HepG2 (cell line): ENCODE data around the gene FBXO10. TPM values are rescaled to one million over a fixed set of nuclear protein-coding genes. Genes with fewer than 3 reads are reported as not detected.
A peak's percentile ranks its signal among the peaks of the same experiment; 100 is the strongest.

Source experiments
- ATAC-seq: fragments of 200-7000 bp; cut with Tn5 transposase; 3 replicates; pipeline ENCODE4 v1.9.1; 2020; ENCODE audit warnings: mild to moderate bottlenecking, moderate library complexity
- BruUV-seq: library from RNA; stranded (reverse); fragments of 400-500 nt; replicated peaks from 2 replicates; lab custom pipeline; 2021; lab: Mats Ljungman, UMichigan
- CTCF ChIA-PET: fragments of 300-600 bp; formaldehyde crosslinking; extraction: SDS; loops from one replicate; lab custom pipeline; 2021; ENCODE audit warnings: low total read pairs, inconsistent platforms, low intra/inter-chr PET ratio; lab: Yijun Ruan, JAX
- POLR2A ChIA-PET: fragments of 350-600 bp; sonication (Branson Sonifier 250); formaldehyde crosslinking; loops from one replicate; lab custom pipeline; 2020; ENCODE audit warnings: antibody characterized with exemption, inconsistent platforms; lab: Yijun Ruan, JAX
- DNase-seq: peaks from one replicate; pipeline ENCODE4 v3.0.0-alpha.2; 2015; ENCODE audit warnings: low spot score
- FAIRE-seq: peaks from 3 replicates; lab custom pipeline; 2011; peaks lifted over from hg19 to GRCh38; lab: Jason Lieb, UNC
- H2AFZ ChIP-seq: one replicate; pipeline ENCODE4 v1.6.1; 2011; ENCODE audit warnings: low read length, inconsistent platforms
- H3K27ac ChIP-seq: fragments of 300-600 bp; 3 replicates; pipeline ENCODE4 v1.8.0; 2011; ENCODE audit warnings: mixed run types, mild to moderate bottlenecking, mixed read lengths, low read length, inconsistent platforms; ENCODE audit not compliant: insufficient read depth; ENCODE audit errors: extremely low read length
- H3K27me3 ChIP-seq, 2 experiments: fragments of 200-600 bp in 1 of 2; 2 replicates in 1 of 2; 3 replicates in 1 of 2; pipeline versions ENCODE4 v1.6.0 to v1.8.0; 2011; ENCODE audit warnings: low read length in 2 of 2, mild to moderate bottlenecking in 2 of 2, moderate library complexity in 2 of 2, inconsistent platforms in 1 of 2; ENCODE audit not compliant: insufficient read depth in 2 of 2, control insufficient read depth in 1 of 2
- H3K36me3 ChIP-seq, 2 experiments: fragments of 200-600 bp in 1 of 2; replicated peaks in 1 of 2; 2 replicates in 1 of 2; 3 replicates in 1 of 2; pipeline versions ENCODE4 v1.5.1 to v1.8.0; 2011; ENCODE audit warnings: low read length in 2 of 2, inconsistent platforms in 1 of 2; ENCODE audit not compliant: insufficient read depth in 2 of 2, control insufficient read depth in 1 of 2
- H3K4me1 ChIP-seq: 2 replicates; pipeline ENCODE4 v1.5.1; 2012; ENCODE audit warnings: low read length, inconsistent platforms; ENCODE audit not compliant: insufficient read depth
- H3K4me2 ChIP-seq: 2 replicates; pipeline ENCODE4 v1.6.0; 2011; ENCODE audit warnings: low read depth, low read length, inconsistent platforms
- H3K4me3 ChIP-seq, 3 experiments: fragments of 200-600 bp in 1 of 3; sonication (generic), shearing (Covaris generic) in 1 of 3; replicated peaks in 1 of 3; 2 replicates each; pipeline ENCODE4 v1.5.1; 2011 to 2016; ENCODE audit warnings: low read length in 3 of 3, inconsistent platforms in 2 of 3, low read depth in 2 of 3, mild to moderate bottlenecking in 2 of 3, control low read depth in 1 of 3, mixed read lengths in 1 of 3; ENCODE audit not compliant: insufficient read depth in 1 of 3
- H3K79me2 ChIP-seq: one replicate; pipeline ENCODE4 v1.6.1; 2011; ENCODE audit warnings: low read length, inconsistent platforms; ENCODE audit not compliant: insufficient read depth
- H3K9ac ChIP-seq: 2 replicates; pipeline ENCODE4 v1.6.0; 2011; ENCODE audit warnings: mild to moderate bottlenecking, low read depth, low read length, inconsistent platforms; ENCODE audit not compliant: insufficient read depth
- H3K9me3 ChIP-seq: 2 replicates; pipeline ENCODE4 v1.5.1; 2012; ENCODE audit warnings: mild to moderate bottlenecking, low read length
- H4K20me1 ChIP-seq: 2 replicates; pipeline ENCODE4 v1.6.0; 2011; ENCODE audit warnings: inconsistent platforms, mild to moderate bottlenecking, low read length, moderate library complexity; ENCODE audit not compliant: insufficient read depth
- AGO2 ChIP-seq: fragments of 200-400 bp; formaldehyde crosslinking; optimal IDR thresholded peaks from 2 replicates; pipeline ENCODE3; 2017; ENCODE audit warnings: mild to moderate bottlenecking, low read depth, low read length, moderate library complexity
- CEBPG ChIP-seq: IDR thresholded peaks from 2 replicates; pipeline ENCODE4 v1.6.1; 2016
- CENPX ChIP-seq: sonication (generic); formaldehyde crosslinking; IDR thresholded peaks from 2 replicates; pipeline ENCODE4 v1.9.0; 2021; ENCODE audit warnings: mild to moderate bottlenecking, missing genetic modification reagents, moderate library complexity
- HHEX ChIP-seq: IDR thresholded peaks from 2 replicates; pipeline ENCODE4 v1.6.1; 2016; ENCODE audit warnings: control low read depth
- MAFF ChIP-seq: IDR thresholded peaks from 2 replicates; pipeline ENCODE4 v1.6.1; 2011; ENCODE audit warnings: low read depth, low read length, improper control_type of control experiment
- MAFK ChIP-seq, 2 experiments: IDR thresholded peaks in 1 of 2; conservative IDR thresholded peaks in 1 of 2; 2 replicates each; pipeline ENCODE4 v1.6.1; 2011; ENCODE audit warnings: improper control_type of control experiment in 2 of 2, low read length in 2 of 2
- NFE2L2 ChIP-seq: fragments of 150-350 bp; IDR thresholded peaks from 2 replicates; pipeline ENCODE4 v1.6.1; 2014; ENCODE audit warnings: low read length
- PHF21A ChIP-seq: sonication (generic); formaldehyde crosslinking; IDR thresholded peaks from 2 replicates; pipeline ENCODE4 v1.5.0; 2020; ENCODE audit warnings: mild to moderate bottlenecking, missing genetic modification reagents
- PPARG ChIP-seq: conservative IDR thresholded peaks from 2 replicates; pipeline ENCODE4 v1.6.1; 2016; ENCODE audit warnings: missing biosample characterization, missing genetic modification reagents
- SATB2 ChIP-seq: sonication (generic); formaldehyde crosslinking; IDR thresholded peaks from 2 replicates; pipeline ENCODE4 v1.5.0; 2020; ENCODE audit warnings: missing genetic modification reagents
- TOE1 ChIP-seq: sonication (generic); formaldehyde crosslinking; IDR thresholded peaks from 2 replicates; pipeline ENCODE4 v1.4.0; 2020; ENCODE audit warnings: mild to moderate bottlenecking, missing genetic modification reagents
- ZNF282 ChIP-seq: fragments of 450-650 bp; IDR thresholded peaks from 2 replicates; pipeline ENCODE4 v1.6.1; 2018; ENCODE audit not compliant: partially characterized antibody
- ZNF333 ChIP-seq: sonication (generic); formaldehyde crosslinking; IDR thresholded peaks from 2 replicates; pipeline ENCODE4 v1.4.0; 2020; ENCODE audit warnings: mild to moderate bottlenecking, missing genetic modification reagents, borderline replicate concordance
- ZNF510 ChIP-seq: sonication (generic); formaldehyde crosslinking; IDR thresholded peaks from 2 replicates; pipeline ENCODE4 v1.4.0; 2020; ENCODE audit warnings: low read depth, mild to moderate bottlenecking, missing genetic modification reagents
- WGBS: methylation state at CpG from one replicate; pipeline ENCODE4 v1.1.6; 2017; ENCODE audit warnings: low lambda C conversion rate; 5-methylcytosine and 5-hydroxymethylcytosine counted together
- in situ Hi-C: cut with HindIII; loops from 2 replicates; pipeline ENCODE4 v1.10.0; 2017; ENCODE audit warnings: low pct_unique_long_range_greater_than_20kb; ENCODE audit not compliant: extremely low pct_ligation_motif_present
- intact Hi-C: fragments of 100-400 bp; cut with micrococcal nuclease; formaldehyde crosslinking; loops from one replicate; pipeline ENCODE4 v1.10.0; 2022; ENCODE audit not compliant: unreplicated experiment
- polyA plus RNA-seq, 8 experiments: library from polyadenylated mRNA; depleted of rRNA in 3 of 8; stranded (reverse) in 7 of 8; unstranded in 1 of 8; fragments of >200 nt; fragmentation: Illumina TruSeq in 4 of 8; extraction: Trizol in 4 of 8; gene quantifications; 2 replicates each; pipeline versions ENCODE4 v1.2.1 to v1.2.3, GENCODE V29; 2011 to 2016; ENCODE audit warnings: low read depth in 4 of 8, missing spikeins in 1 of 8, mixed read lengths in 1 of 8; ENCODE audit not compliant: insufficient read depth in 1 of 8
- total RNA-seq, 5 experiments: library from RNA; depleted of rRNA; stranded (reverse); fragments of >200 nt; fragmentation: Illumina TruSeq; extraction: Trizol; gene quantifications; 2 replicates each; pipeline ENCODE4 v1.2.3, GENCODE V29; 2016; ENCODE audit warnings: low read depth in 1 of 5
- TF ChIP-seq, protein P1 (sequence below): sonication (generic); formaldehyde crosslinking; IDR thresholded peaks from 2 replicates; pipeline ENCODE4 v1.8.0; 2022; ENCODE audit warnings: mild to moderate bottlenecking, missing genetic modification reagents; ENCODE audit not compliant: insufficient replicate concordance
- TF ChIP-seq, protein P2 (sequence below): sonication (generic); formaldehyde crosslinking; IDR thresholded peaks from 2 replicates; pipeline ENCODE4 v1.8.0; 2022; ENCODE audit warnings: low read depth, missing genetic modification reagents
- TF ChIP-seq, protein P3 (sequence below): sonication (generic); formaldehyde crosslinking; IDR thresholded peaks from 2 replicates; pipeline ENCODE4 v1.4.0; 2020; ENCODE audit warnings: missing genetic modification reagents
- TF ChIP-seq, protein P4 (sequence below): sonication (generic); formaldehyde crosslinking; IDR thresholded peaks from 2 replicates; pipeline ENCODE4 v1.5.0; 2020; ENCODE audit warnings: mild to moderate bottlenecking, missing genetic modification reagents

The FBXO10 gene
- total and polyA plus RNA-seq, 2 of the 13 experiments (the other 11 are each of a cell fraction or from before 2014, with no cell fraction given) = 3.1 to 5.1 TPM

DNA sequence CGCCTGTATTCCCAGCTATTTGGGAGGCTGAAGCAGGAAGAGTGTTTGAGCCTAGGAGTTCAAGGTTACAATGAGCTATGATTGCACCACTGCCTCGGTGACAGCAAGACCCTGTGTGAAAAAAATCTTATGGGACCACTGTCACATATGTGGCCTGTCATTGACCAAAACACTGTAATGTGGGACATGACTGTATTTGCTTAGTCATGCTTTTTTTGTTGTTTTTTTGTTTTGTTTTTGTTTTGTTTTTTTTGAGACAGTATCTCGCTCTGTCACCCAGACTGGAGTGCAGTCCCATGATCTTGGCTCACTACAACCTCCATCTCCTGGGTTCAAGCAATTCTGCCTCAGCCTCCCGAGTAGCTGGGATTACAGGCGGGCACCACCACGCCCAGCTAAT lies 76.9 kb downstream of the FBXO10 start:
- ChIA-PET CTCF (no interaction called here), POLR2A (no interaction called here)
- no peak overlapping the region for H3K4me3 ChIP-seq
- ATAC-seq (no peak), FAIRE-seq (no peak), DNase-seq (no peak)
- H3K4me2 ChIP-seq = no peak overlapping the region
- no peak overlapping the region for H3K9ac ChIP-seq
- no peaks in the 10 kb centered on the region for H3K79me2 ChIP-seq
- no peaks in the 10 kb centered on the region for H3K27me3 ChIP-seq
- BruUV-seq = no TSS peak
- no peaks in the 10 kb centered on the region for H4K20me1 ChIP-seq
- no peaks in the 10 kb centered on the region for H3K9me3 ChIP-seq
- in situ Hi-C loops = loop anchor here (25.0 kb wide), 3 partner anchors 238 to 863 kb away; partner anchors contain the start of gene SLC25A51
- H3K4me1 ChIP-seq = peaks cover 33% of the 10 kb centered on the region
- H2AFZ ChIP-seq = no peak overlapping the region
- intact Hi-C loops = no loop called here
- WGBS = 81% methylated on average over 5 of the region's 6 CpGs
- peaks cover 24 to 87% of the 10 kb centered on the region in 2 experiments for H3K36me3 ChIP-seq
- H3K27ac ChIP-seq = no peak overlapping the region
- no peak for TF ChIP-seq CEBPG (CRISPR knock-in tag)
- no peak for TF ChIP-seq PHF21A
- no peak for TF ChIP-seq ZNF333 (CRISPR knock-in tag)
- TF ChIP-seq ZNF282 = no peak
- TF ChIP-seq SATB2 (CRISPR knock-in tag) = no peak
- TF ChIP-seq, protein P1, sequence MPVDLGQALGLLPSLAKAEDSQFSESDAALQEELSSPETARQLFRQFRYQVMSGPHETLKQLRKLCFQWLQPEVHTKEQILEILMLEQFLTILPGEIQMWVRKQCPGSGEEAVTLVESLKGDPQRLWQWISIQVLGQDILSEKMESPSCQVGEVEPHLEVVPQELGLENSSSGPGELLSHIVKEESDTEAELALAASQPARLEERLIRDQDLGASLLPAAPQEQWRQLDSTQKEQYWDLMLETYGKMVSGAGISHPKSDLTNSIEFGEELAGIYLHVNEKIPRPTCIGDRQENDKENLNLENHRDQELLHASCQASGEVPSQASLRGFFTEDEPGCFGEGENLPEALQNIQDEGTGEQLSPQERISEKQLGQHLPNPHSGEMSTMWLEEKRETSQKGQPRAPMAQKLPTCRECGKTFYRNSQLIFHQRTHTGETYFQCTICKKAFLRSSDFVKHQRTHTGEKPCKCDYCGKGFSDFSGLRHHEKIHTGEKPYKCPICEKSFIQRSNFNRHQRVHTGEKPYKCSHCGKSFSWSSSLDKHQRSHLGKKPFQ (CRISPR knock-in tag) = no peak
- no peak for TF ChIP-seq TOE1 (CRISPR knock-in tag)
- TF ChIP-seq, protein P2, sequence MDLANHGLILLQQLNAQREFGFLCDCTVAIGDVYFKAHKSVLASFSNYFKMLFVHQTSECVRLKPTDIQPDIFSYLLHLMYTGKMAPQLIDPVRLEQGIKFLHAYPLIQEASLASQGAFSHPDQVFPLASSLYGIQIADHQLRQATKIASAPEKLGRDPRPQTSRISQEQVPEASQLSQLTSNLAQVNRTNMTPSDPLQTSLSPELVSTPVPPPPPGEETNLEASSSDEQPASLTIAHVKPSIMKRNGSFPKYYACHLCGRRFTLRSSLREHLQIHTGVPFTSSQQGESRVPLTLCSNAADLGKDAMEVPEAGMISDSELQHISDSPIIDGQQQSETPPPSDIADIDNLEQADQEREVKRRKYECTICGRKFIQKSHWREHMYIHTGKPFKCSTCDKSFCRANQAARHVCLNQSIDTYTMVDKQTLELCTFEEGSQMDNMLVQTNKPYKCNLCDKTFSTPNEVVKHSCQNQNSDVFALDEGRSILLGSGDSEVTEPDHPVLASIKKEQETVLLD (CRISPR knock-in tag) = no peak
- TF ChIP-seq ZNF510 (CRISPR knock-in tag) = no peak
- TF ChIP-seq, protein P3, sequence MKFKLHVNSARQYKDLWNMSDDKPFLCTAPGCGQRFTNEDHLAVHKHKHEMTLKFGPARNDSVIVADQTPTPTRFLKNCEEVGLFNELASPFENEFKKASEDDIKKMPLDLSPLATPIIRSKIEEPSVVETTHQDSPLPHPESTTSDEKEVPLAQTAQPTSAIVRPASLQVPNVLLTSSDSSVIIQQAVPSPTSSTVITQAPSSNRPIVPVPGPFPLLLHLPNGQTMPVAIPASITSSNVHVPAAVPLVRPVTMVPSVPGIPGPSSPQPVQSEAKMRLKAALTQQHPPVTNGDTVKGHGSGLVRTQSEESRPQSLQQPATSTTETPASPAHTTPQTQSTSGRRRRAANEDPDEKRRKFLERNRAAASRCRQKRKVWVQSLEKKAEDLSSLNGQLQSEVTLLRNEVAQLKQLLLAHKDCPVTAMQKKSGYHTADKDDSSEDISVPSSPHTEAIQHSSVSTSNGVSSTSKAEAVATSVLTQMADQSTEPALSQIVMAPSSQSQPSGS (CRISPR knock-in tag) = no peak
- TF ChIP-seq, protein P4, sequence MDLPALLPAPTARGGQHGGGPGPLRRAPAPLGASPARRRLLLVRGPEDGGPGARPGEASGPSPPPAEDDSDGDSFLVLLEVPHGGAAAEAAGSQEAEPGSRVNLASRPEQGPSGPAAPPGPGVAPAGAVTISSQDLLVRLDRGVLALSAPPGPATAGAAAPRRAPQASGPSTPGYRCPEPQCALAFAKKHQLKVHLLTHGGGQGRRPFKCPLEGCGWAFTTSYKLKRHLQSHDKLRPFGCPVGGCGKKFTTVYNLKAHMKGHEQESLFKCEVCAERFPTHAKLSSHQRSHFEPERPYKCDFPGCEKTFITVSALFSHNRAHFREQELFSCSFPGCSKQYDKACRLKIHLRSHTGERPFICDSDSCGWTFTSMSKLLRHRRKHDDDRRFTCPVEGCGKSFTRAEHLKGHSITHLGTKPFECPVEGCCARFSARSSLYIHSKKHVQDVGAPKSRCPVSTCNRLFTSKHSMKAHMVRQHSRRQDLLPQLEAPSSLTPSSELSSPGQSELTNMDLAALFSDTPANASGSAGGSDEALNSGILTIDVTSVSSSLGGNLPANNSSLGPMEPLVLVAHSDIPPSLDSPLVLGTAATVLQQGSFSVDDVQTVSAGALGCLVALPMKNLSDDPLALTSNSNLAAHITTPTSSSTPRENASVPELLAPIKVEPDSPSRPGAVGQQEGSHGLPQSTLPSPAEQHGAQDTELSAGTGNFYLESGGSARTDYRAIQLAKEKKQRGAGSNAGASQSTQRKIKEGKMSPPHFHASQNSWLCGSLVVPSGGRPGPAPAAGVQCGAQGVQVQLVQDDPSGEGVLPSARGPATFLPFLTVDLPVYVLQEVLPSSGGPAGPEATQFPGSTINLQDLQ = no peak
- no peak for TF ChIP-seq AGO2
- no peak for TF ChIP-seq PPARG (CRISPR knock-in tag)
- TF ChIP-seq CENPX (CRISPR knock-in tag) = no peak
- peak; percentile 76 for TF ChIP-seq MAFF
- TF ChIP-seq NFE2L2 = peak; percentile 80
- peak; percentile 80 to 82 for TF ChIP-seq MAFK (conservative IDR thresholded peaks at IDR 0.05 in 1 of 2, IDR thresholded peaks at IDR 0.05 in 1 of 2; ENCODE audit: low read length in 2 of 2)
- no peak for TF ChIP-seq HHEX (CRISPR knock-in tag)
